ENCODE results near the gene CLEC4E. TPM values are rescaled to one million over a fixed set of nuclear protein-coding genes. Genes with fewer than 3 reads are reported as not detected.
"Not testable (repeated sequence)": the region's sequence is repeated elsewhere in the genome, so short reads cannot be mapped to it uniquely, and the experiment has no call there.

The CLEC4E gene
- total RNA-seq, 1 donor from 2014 or later: not detected

- Histone ChIP-seq H3K27me3 (ENCODE audit: control insufficient read depth, insufficient read depth, low read length) (no peaks in the 10 kb centered on the region), H3K36me3 (ENCODE audit: control insufficient read depth, insufficient read depth, low read length) (no peaks in the 10 kb centered on the region), H3K4me3 (ENCODE audit: low read depth, low read length) (no peak overlapping the region)
- no peak for FAIRE-seq
- no peak for TF ChIP-seq CTCF (IDR thresholded peaks at IDR 0.05; ENCODE audit: insufficient read depth, low read length, severe bottlenecking)
- peak; percentile 20 for DNase-seq (ENCODE audit: low read depth)
These were observed 31.8 kb upstream of the CLEC4E start for GRCh38 chr12:8572507-8572906.

GRCh38 chr12:8566525-8566924, 25.8 kb upstream of the CLEC4E start:
- no peaks in the 10 kb centered on the region for H3K27me3 ChIP-seq (ENCODE audit: control insufficient read depth, insufficient read depth, low read length)
- no peak for TF ChIP-seq CTCF (IDR thresholded peaks at IDR 0.05; ENCODE audit: insufficient read depth, low read length, severe bottlenecking)
- H3K4me3 ChIP-seq (ENCODE audit: low read depth, low read length): no peak overlapping the region
- FAIRE-seq: peak; percentile 90
- DNase-seq (ENCODE audit: low read depth): no peak
- no peaks in the 10 kb centered on the region for H3K36me3 ChIP-seq (ENCODE audit: control insufficient read depth, insufficient read depth, low read length)

- not testable (repeated sequence) for H3K4me3 ChIP-seq (ENCODE audit: low read depth, low read length); H3K27me3 ChIP-seq (ENCODE audit: control insufficient read depth, insufficient read depth, low read length); DNase-seq (ENCODE audit: low read depth); FAIRE-seq; H3K36me3 ChIP-seq (ENCODE audit: control insufficient read depth, insufficient read depth, low read length)
These were observed 25.3 kb upstream of the CLEC4E start for GRCh38 chr12:8566052-8566451.

- Histone ChIP-seq H3K36me3 (ENCODE audit: control insufficient read depth, insufficient read depth, low read length) (no peaks in the 10 kb centered on the region), H3K27me3 (ENCODE audit: control insufficient read depth, insufficient read depth, low read length) (no peaks in the 10 kb centered on the region), H3K4me3 (ENCODE audit: low read depth, low read length) (no peak overlapping the region)
- FAIRE-seq (no peak), DNase-seq (ENCODE audit: low read depth) (no peak)
- no peak for TF ChIP-seq CTCF (IDR thresholded peaks at IDR 0.05; ENCODE audit: insufficient read depth, low read length, severe bottlenecking)
These were observed 24.0 kb upstream of the CLEC4E start for GRCh38 chr12:8564656-8565055.

GRCh38 chr12:8563356-8563755, 22.7 kb upstream of the CLEC4E start:
- no peak for TF ChIP-seq CTCF (IDR thresholded peaks at IDR 0.05; ENCODE audit: insufficient read depth, low read length, severe bottlenecking)
- no peak overlapping the region for H3K4me3 ChIP-seq (ENCODE audit: low read depth, low read length)
- no peaks in the 10 kb centered on the region for H3K36me3 ChIP-seq (ENCODE audit: control insufficient read depth, insufficient read depth, low read length)
- no peaks in the 10 kb centered on the region for H3K27me3 ChIP-seq (ENCODE audit: control insufficient read depth, insufficient read depth, low read length)
- FAIRE-seq: no peak
- no peak for DNase-seq (ENCODE audit: low read depth)

- no peak for TF ChIP-seq CTCF (IDR thresholded peaks at IDR 0.05; ENCODE audit: insufficient read depth, low read length, severe bottlenecking)
- Histone ChIP-seq H3K4me3 (ENCODE audit: low read depth, low read length) (no peak overlapping the region), H3K36me3 (ENCODE audit: control insufficient read depth, insufficient read depth, low read length) (no peaks in the 10 kb centered on the region), H3K27me3 (ENCODE audit: control insufficient read depth, insufficient read depth, low read length) (no peaks in the 10 kb centered on the region)
- no peak for DNase-seq (ENCODE audit: low read depth)
- FAIRE-seq: no peak
These were observed 21.6 kb upstream of the CLEC4E start for GRCh38 chr12:8562310-8562709.
